ENCODE results near the gene POLR2F. TPM values are rescaled to one million over a fixed set of nuclear protein-coding genes. Genes with fewer than 3 reads are reported as not detected.

Gene POLR2F
- total RNA-seq, 4 donors from 2014 or later, result 57.3 to 73.9 (median 61.6) TPM

DNA sequence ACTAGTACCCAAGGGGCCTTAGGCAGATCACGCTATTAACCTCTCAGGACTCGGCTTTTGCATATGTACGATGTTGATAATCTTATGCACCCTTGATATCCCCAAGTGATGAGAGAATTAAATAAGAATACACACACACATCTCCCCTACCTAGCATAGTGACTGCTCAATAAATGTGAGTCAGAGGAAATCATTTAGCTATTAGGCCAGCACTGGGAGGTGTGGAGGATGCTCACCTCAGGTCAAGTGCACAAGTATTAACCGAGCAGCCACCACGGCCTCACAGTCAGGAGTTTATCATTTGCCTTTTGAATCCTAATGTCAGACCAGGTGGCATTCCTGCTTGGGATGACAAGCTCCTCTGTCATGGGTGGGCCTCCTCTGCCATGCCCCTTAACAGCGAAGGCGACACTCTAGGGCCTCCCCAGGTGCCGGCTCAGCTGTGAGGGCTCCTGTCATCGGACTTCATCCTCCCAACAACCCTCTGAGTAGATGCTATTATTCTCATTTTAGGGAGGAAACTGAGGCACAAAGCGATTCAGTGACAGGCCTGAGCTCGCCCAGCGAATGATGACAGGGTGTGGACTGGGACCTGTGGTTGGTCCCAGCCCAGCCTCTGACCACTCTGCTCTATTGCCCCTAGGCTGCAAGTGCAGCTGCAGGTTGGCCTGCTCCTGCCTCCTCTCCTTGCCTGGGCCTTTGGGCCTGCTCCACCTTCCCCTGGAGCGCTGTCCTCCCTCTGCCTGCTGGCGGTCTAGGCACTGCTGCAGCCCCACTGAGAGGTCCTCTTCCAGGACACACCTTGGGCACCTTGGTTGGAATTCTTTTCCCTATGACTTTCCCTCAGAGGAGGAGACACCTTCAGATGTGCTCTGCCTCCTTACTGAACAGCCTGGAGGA lies 35.9 kb downstream of the POLR2F start:
- TF ChIP-seq CTCF (IDR thresholded peaks at IDR 0.05), result no peak
- ATAC-seq (ENCODE audit: low FRiP score), result no peak
- DNase-seq (ENCODE audit: low spot score), result no peak

GRCh38 chr22:37990301-37990700 lies 36.8 kb downstream of the POLR2F start:
- TF ChIP-seq CTCF (IDR thresholded peaks at IDR 0.05), result no peak
- DNase-seq (ENCODE audit: low spot score) (no peak), ATAC-seq (ENCODE audit: low FRiP score) (no peak)

- TF ChIP-seq CTCF (IDR thresholded peaks at IDR 0.05), result no peak
- no peak for ATAC-seq (ENCODE audit: low FRiP score)
- no peak for DNase-seq (ENCODE audit: low spot score)
These were observed 37.4 kb downstream of the POLR2F start for GRCh38 chr22:37990862-37991261.

DNA sequence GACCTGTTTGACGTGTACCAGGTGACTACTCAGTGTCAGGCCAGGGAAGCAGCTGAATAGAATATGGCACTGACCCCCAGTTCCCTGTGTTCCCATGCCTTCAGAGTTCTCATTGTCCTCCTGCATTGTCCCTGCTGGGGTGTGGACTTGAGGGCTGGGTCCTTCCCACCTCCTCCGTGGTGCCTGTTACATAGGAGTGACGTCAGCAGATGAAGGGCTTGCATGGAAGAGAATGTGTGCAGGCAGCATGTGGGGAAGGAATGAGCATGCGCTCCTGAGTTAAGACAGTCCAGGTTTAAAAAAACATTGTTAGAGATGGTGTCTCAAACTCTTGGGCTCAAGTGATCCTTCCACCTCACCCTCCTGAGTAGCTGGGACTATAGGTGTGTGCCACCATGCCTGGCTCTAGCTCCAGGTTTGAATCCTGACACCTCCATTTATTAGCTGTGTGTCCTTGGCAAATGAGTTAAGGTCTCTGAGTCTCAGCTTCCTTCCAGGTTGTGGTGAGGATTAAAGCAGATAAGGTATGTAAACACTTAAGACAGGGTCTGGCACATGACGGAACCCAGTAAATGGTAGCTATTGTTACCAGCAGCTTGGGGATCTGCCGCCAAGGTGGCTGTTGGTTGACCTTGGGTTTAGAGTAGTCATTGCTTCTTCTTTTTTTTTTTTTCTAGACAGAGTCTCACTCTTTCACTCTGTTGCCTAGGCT lies 38.4 kb downstream of the POLR2F start:
- ATAC-seq (ENCODE audit: low FRiP score) (no peak), DNase-seq (ENCODE audit: low spot score) (no peak)
- TF ChIP-seq CTCF (IDR thresholded peaks at IDR 0.05), result no peak

- no peak for TF ChIP-seq CTCF (IDR thresholded peaks at IDR 0.05)
- ATAC-seq (ENCODE audit: low FRiP score), result no peak
- DNase-seq (ENCODE audit: low spot score), result no peak
These were observed 40.5 kb downstream of the POLR2F start for GRCh38 chr22:37994049-37994448.

DNA sequence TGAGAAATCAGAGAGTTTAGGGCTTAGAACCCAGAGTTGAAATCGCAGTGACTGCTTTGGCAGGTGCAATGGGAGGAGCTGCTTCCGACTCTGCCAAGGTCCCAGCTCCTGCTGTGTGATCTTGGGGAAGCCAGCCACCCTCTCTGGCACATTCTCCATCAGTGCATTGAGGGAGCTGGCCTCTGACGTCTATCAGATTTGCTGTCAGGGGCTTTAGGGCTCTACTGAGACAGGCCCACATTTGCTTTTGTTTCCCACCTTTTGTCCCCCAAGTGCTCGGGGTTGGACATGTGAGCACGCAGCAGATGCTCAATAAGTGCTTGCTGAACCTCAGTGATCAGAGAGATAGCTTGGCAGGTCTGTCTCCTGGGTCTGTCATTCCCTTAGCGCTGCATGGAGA lies 41.5 kb downstream of the POLR2F start:
- TF ChIP-seq CTCF (IDR thresholded peaks at IDR 0.05), result no peak
- DNase-seq (ENCODE audit: low spot score) (no peak), ATAC-seq (ENCODE audit: low FRiP score) (no peak)

Measured in omental fat pad (tissue), 4 donors.